MG63 (cell line): Measurements from ENCODE around the gene MMP14. TPM values are rescaled to one million over a fixed set of nuclear protein-coding genes. Genes with fewer than 3 reads are reported as not detected.
A peak's percentile ranks its signal among the peaks of the same experiment; 100 is the strongest.

Experiments used
- DNase-seq: peaks from one replicate; pipeline ENCODE4 v3.0.0-alpha.2; 2020
- H3K27me3 ChIP-seq: fragments of 250-450 bp; sonication (Bioruptor Pico); 2 replicates; pipeline ENCODE4 v1.5.1; 2020; ENCODE audit warnings: mild to moderate bottlenecking, moderate library complexity
- H3K36me3 ChIP-seq: fragments of 250-450 bp; sonication (Bioruptor Pico); 2 replicates; pipeline ENCODE4 v1.5.1; 2020; ENCODE audit warnings: mild to moderate bottlenecking, moderate library complexity
- H3K4me3 ChIP-seq: fragments of 250-450 bp; sonication (Bioruptor Pico); 2 replicates; pipeline ENCODE4 v1.5.1; 2020; ENCODE audit warnings: mild to moderate bottlenecking, moderate library complexity
- H3K9me3 ChIP-seq: fragments of 250-450 bp; sonication (Bioruptor Pico); 2 replicates; pipeline ENCODE4 v1.5.1; 2020; ENCODE audit warnings: mild to moderate bottlenecking, moderate library complexity
- total RNA-seq: library from RNA; depleted of rRNA; stranded (reverse); fragments of >200 nt; shearing (Covaris generic); gene quantifications from 2 replicates; pipeline ENCODE4 v1.2.3, GENCODE V29; 2014; ENCODE audit warnings: low replicate concordance; rRNA removed

Gene MMP14
- total RNA-seq, 1 experiment from 2014 or later, result 124 TPM

- no peaks in the 10 kb centered on the region for H3K9me3 ChIP-seq
- no peaks in the 10 kb centered on the region for H3K36me3 ChIP-seq
- no peak for DNase-seq
- H3K4me3 ChIP-seq, result no peak overlapping the region
- no peaks in the 10 kb centered on the region for H3K27me3 ChIP-seq
Measured at GRCh38 chr14:22884738-22885523, 48.5 kb downstream of the MMP14 start.

GRCh38 chr14:22885975-22886374 lies 49.6 kb downstream of the MMP14 start:
- DNase-seq, result no peak
- Histone ChIP-seq H3K36me3 (no peaks in the 10 kb centered on the region), H3K27me3 (no peaks in the 10 kb centered on the region), H3K9me3 (no peaks in the 10 kb centered on the region), H3K4me3 (no peak overlapping the region)

GRCh38 chr14:22886500-22887259 lies 50.3 kb downstream of the MMP14 start:
- H3K27me3 ChIP-seq, result no peaks in the 10 kb centered on the region
- peak overlapping the region; percentile 47 for H3K4me3 ChIP-seq
- no peaks in the 10 kb centered on the region for H3K36me3 ChIP-seq
- DNase-seq, result peak; percentile 47
- no peaks in the 10 kb centered on the region for H3K9me3 ChIP-seq

- no peaks in the 10 kb centered on the region for H3K9me3 ChIP-seq
- H3K4me3 ChIP-seq, result peak overlapping the region; percentile 47
- no peaks in the 10 kb centered on the region for H3K36me3 ChIP-seq
- no peaks in the 10 kb centered on the region for H3K27me3 ChIP-seq
- DNase-seq, result peak; percentile 15
Measured at GRCh38 chr14:22887260-22887989, 51.0 kb downstream of the MMP14 start.

- H3K36me3 ChIP-seq, result no peaks in the 10 kb centered on the region
- no peaks in the 10 kb centered on the region for H3K9me3 ChIP-seq
- no peak overlapping the region for H3K4me3 ChIP-seq
- no peak for DNase-seq
- H3K27me3 ChIP-seq, result no peaks in the 10 kb centered on the region
Measured at GRCh38 chr14:22887990-22888378, 51.6 kb downstream of the MMP14 start.

- Histone ChIP-seq H3K4me3 (no peak overlapping the region), H3K27me3 (no peaks in the 10 kb centered on the region), H3K36me3 (no peaks in the 10 kb centered on the region), H3K9me3 (no peaks in the 10 kb centered on the region)
- DNase-seq, result no peak
Measured at GRCh38 chr14:22888662-22889061, 52.3 kb downstream of the MMP14 start.

- DNase-seq, result no peak
Measured at GRCh38 chr14:22890416-22890815, 54.0 kb downstream of the MMP14 start.

GRCh38 chr14:22892488-22892887 lies 56.1 kb downstream of the MMP14 start:
- H3K9me3 ChIP-seq, result no peaks in the 10 kb centered on the region
- H3K36me3 ChIP-seq, result no peaks in the 10 kb centered on the region
- no peak overlapping the region for H3K4me3 ChIP-seq
- H3K27me3 ChIP-seq, result no peaks in the 10 kb centered on the region
- no peak for DNase-seq

More at GRCh38 chr14:22890416-22890815, 54.0 kb downstream of the MMP14 start:
- H3K27me3 ChIP-seq, result no peaks in the 10 kb centered on the region
- H3K4me3 ChIP-seq, result no peak overlapping the region
- no peaks in the 10 kb centered on the region for H3K36me3 ChIP-seq
- no peaks in the 10 kb centered on the region for H3K9me3 ChIP-seq

DNA sequence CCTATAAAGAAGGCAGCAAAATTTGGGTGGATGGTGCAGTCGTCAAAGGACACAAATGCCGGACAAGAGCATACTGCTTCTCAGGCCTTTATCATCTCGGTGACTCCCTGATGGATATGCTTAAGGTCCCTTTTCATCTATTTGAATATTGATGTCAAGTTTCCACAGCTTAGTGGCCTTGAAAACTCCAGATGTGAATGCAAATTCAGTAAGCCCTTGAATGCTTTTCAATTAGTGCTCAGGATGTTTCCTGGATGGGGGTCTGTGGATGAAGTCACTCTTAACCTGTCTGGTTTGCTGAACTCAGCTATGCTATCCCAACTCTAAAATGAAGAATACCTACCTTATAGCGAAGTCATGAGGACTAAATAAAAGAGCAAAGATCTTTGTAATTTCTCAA lies 57.3 kb downstream of the MMP14 start:
- DNase-seq, result no peak
- no peak overlapping the region for H3K4me3 ChIP-seq

DNA sequence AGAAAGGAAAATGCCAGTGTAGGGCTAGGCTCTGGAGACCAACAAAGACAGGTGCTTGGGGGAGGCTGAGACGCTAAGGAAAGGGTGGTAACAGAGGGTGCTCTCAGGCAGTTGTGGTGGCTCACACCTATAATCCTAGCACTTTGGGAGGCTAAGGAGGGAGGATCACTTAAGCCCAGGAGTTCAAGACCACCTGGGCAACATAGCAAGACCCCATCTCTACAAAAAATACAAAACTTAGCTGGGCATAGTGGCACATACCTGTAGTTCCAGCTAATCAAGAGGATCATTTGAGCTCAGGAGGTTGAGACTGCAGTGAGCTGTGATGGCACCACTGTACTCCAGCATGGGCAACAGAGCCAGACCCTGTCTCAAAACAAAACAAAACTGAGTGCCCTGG lies 59.0 kb downstream of the MMP14 start:
- Histone ChIP-seq H3K9me3 (no peaks in the 10 kb centered on the region), H3K4me3 (no peak overlapping the region), H3K27me3 (no peaks in the 10 kb centered on the region), H3K36me3 (no peaks in the 10 kb centered on the region)
- no peak for DNase-seq

More for the DNA sequence above, 57.3 kb downstream of the MMP14 start:
- Histone ChIP-seq H3K27me3 (no peaks in the 10 kb centered on the region), H3K36me3 (no peaks in the 10 kb centered on the region), H3K9me3 (no peaks in the 10 kb centered on the region)

GRCh38 chr14:22896356-22896755 lies 60.0 kb downstream of the MMP14 start:
- Histone ChIP-seq H3K4me3 (no peak overlapping the region), H3K36me3 (no peaks in the 10 kb centered on the region), H3K27me3 (no peaks in the 10 kb centered on the region), H3K9me3 (no peaks in the 10 kb centered on the region)
- DNase-seq, result no peak

- H3K36me3 ChIP-seq, result no peaks in the 10 kb centered on the region
Measured at GRCh38 chr14:22896760-22897159, 60.4 kb downstream of the MMP14 start.

DNA sequence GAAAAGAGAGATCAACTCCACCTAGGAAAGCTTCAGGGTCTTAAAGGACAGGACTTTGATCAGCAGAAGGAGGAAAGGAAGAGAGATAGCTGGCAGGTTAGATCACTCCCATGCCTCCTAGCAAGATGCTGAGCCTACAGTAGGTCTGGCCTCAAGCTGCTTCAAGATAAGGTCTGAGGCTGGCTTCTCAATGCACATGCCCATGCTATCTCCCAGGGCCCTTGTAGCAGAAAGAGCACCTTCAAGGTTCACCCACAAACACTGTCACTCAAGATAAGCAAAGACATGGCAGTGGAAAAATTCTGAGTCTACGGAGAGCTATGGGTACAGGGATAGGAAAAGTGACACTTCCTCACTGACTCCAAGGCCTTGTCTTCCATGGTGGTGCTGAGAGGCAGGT lies 61.0 kb downstream of the MMP14 start:
- H3K4me3 ChIP-seq, result no peak overlapping the region
- no peaks in the 10 kb centered on the region for H3K36me3 ChIP-seq
- no peaks in the 10 kb centered on the region for H3K9me3 ChIP-seq
- DNase-seq, result no peak
- no peaks in the 10 kb centered on the region for H3K27me3 ChIP-seq

More at GRCh38 chr14:22896760-22897159, 60.4 kb downstream of the MMP14 start:
- H3K9me3 ChIP-seq, result no peaks in the 10 kb centered on the region
- no peak for DNase-seq
- H3K27me3 ChIP-seq, result no peaks in the 10 kb centered on the region
- no peak overlapping the region for H3K4me3 ChIP-seq

Other genes starting within 250 kb of the MMP14 start
- 275 and 292 TPM in 2 replicates for gene DAD1, start 247.4 kb upstream of the MMP14 start, total RNA-seq
- gene ABHD4, start 238.3 kb upstream of the MMP14 start, total RNA-seq, result 0.89 and 15.5 TPM in 2 replicates
- not detected in 2 replicates for gene OR6J1, start 192.2 kb upstream of the MMP14 start, total RNA-seq
- gene OXA1L, start 69.9 kb upstream of the MMP14 start, total RNA-seq, result 47.3 and 67.5 TPM in 2 replicates
- 4.0 TPM in 1 of 2 replicates, not detected in the other for gene SLC7A7, start 21.1 kb upstream of the MMP14 start, total RNA-seq
- 22.1 and 92.8 TPM in 2 replicates for gene MRPL52, start 6.7 kb upstream of the MMP14 start, total RNA-seq
- 6.4 and 21.9 TPM in 2 replicates for gene LRP10, start 35.2 kb downstream of the MMP14 start, total RNA-seq
- gene REM2, start 46.6 kb downstream of the MMP14 start, total RNA-seq, result not detected in 2 replicates
- 25.4 and 27.8 TPM in 2 replicates for gene RBM23, start 82.6 kb downstream of the MMP14 start, total RNA-seq
- 99.2 and 100 TPM in 2 replicates for gene PRMT5, start 92.8 kb downstream of the MMP14 start, total RNA-seq
- gene HAUS4, start 120.5 kb downstream of the MMP14 start, total RNA-seq, result 41.3 and 76.1 TPM in 2 replicates
- gene AJUBA, start 146.0 kb downstream of the MMP14 start, total RNA-seq, result 60.8 and 69.6 TPM in 2 replicates
- 3.7 and 12.3 TPM in 2 replicates for gene C14orf93, start 173.6 kb downstream of the MMP14 start, total RNA-seq
- gene PSMB5, start 198.3 kb downstream of the MMP14 start, total RNA-seq, result 170 and 273 TPM in 2 replicates
- gene PSMB11, start 205.6 kb downstream of the MMP14 start, total RNA-seq, result not detected in 2 replicates
- gene CDH24, start 220.9 kb downstream of the MMP14 start, total RNA-seq, result 1.4 and 1.9 TPM in 2 replicates